Measurements from ENCODE around the gene C6.

Gene C6

GRCh38 chr5:41203033-41203432 is 10.3 kb downstream of the C6 start:
- Mint-ChIP-seq H3K27ac (no peak overlapping the region), H3K4me1 (no peaks in the 10 kb centered on the region), H3K36me3 (ENCODE audit: low read depth) (no peaks in the 10 kb centered on the region), H3K4me3 (no peak overlapping the region), H3K9me3 (peaks cover 13% of the 10 kb centered on the region), H3K27me3 (ENCODE audit: low read depth) (no peaks in the 10 kb centered on the region)
- TF ChIP-seq, protein P1, sequence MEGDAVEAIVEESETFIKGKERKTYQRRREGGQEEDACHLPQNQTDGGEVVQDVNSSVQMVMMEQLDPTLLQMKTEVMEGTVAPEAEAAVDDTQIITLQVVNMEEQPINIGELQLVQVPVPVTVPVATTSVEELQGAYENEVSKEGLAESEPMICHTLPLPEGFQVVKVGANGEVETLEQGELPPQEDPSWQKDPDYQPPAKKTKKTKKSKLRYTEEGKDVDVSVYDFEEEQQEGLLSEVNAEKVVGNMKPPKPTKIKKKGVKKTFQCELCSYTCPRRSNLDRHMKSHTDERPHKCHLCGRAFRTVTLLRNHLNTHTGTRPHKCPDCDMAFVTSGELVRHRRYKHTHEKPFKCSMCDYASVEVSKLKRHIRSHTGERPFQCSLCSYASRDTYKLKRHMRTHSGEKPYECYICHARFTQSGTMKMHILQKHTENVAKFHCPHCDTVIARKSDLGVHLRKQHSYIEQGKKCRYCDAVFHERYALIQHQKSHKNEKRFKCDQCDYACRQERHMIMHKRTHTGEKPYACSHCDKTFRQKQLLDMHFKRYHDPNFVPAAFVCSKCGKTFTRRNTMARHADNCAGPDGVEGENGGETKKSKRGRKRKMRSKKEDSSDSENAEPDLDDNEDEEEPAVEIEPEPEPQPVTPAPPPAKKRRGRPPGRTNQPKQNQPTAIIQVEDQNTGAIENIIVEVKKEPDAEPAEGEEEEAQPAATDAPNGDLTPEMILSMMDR (IDR thresholded peaks at IDR 0.05; ENCODE audit: unreplicated experiment in 3 of 3): no peak

DNA sequence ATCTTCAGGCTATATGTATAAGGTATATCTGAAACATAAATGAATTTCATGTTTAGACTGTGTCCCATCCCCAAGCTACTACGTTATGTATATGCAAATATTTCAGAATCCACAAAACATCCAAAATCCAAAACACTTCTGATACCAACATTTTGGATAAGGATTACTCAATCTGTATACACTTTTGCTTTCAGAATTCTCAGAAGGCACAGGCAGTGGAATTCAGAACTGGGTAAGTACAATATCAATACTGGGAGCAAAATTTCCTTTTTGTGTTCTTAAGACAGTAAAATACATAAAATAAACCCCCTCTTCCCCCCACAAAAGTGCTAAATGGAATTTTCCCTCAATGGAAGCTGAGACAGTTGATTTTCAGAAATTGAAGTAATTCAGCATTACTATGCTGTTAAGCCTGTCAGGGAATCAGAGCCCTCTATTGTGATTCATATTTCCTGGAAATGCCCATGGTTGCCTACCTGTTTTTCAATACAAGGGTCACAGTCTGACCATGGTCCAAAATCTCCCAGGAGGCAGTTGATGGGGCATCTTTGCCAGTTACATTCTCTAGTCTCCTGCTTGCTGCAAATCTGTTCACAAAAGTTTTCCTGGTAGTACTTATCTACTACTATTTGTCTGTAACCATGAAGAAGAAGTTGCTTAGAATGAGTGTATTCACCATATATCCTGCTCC is 12.1 kb downstream of the C6 start:
- Mint-ChIP-seq H3K4me1 (no peaks in the 10 kb centered on the region), H3K27me3 (ENCODE audit: low read depth) (no peaks in the 10 kb centered on the region), H3K4me3 (no peak overlapping the region), H3K36me3 (ENCODE audit: low read depth) (no peaks in the 10 kb centered on the region), H3K9me3 (peaks cover 5% of the 10 kb centered on the region), H3K27ac (no peak overlapping the region)
- TF ChIP-seq, protein P1 (IDR thresholded peaks at IDR 0.05; ENCODE audit: unreplicated experiment in 3 of 3): no peak

GRCh38 chr5:41200506-41200905 is 12.8 kb downstream of the C6 start:
- Mint-ChIP-seq H3K9me3 (peaks cover 5% of the 10 kb centered on the region), H3K36me3 (ENCODE audit: low read depth) (no peaks in the 10 kb centered on the region), H3K4me3 (no peak overlapping the region), H3K27me3 (ENCODE audit: low read depth) (no peaks in the 10 kb centered on the region), H3K4me1 (no peaks in the 10 kb centered on the region), H3K27ac (peak overlapping the region in 1 of 3 experiments; percentile 82)
- TF ChIP-seq, protein P1 (IDR thresholded peaks at IDR 0.05; ENCODE audit: unreplicated experiment in 3 of 3): no peak

GRCh38 chr5:41199660-41200059 is 13.7 kb downstream of the C6 start:
- Mint-ChIP-seq H3K27ac (peak overlapping the region in 2 of 3 experiments; percentile 59 to 82), H3K4me1 (no peaks in the 10 kb centered on the region), H3K27me3 (ENCODE audit: low read depth) (no peaks in the 10 kb centered on the region), H3K9me3 (peaks cover 5% of the 10 kb centered on the region), H3K4me3 (no peak overlapping the region), H3K36me3 (ENCODE audit: low read depth) (no peaks in the 10 kb centered on the region)
- TF ChIP-seq, protein P1 (IDR thresholded peaks at IDR 0.05; ENCODE audit: unreplicated experiment in 3 of 3): no peak

GRCh38 chr5:41196197-41196596 is 17.1 kb downstream of the C6 start:
- Mint-ChIP-seq H3K4me1 (peaks cover 9% of the 10 kb centered on the region), H3K27me3 (ENCODE audit: low read depth) (no peaks in the 10 kb centered on the region), H3K27ac (no peak overlapping the region), H3K4me3 (no peak overlapping the region), H3K9me3 (peaks cover 4% of the 10 kb centered on the region), H3K36me3 (ENCODE audit: low read depth) (no peaks in the 10 kb centered on the region)
- TF ChIP-seq, protein P1 (IDR thresholded peaks at IDR 0.05; ENCODE audit: unreplicated experiment in 3 of 3): no peak

DNA sequence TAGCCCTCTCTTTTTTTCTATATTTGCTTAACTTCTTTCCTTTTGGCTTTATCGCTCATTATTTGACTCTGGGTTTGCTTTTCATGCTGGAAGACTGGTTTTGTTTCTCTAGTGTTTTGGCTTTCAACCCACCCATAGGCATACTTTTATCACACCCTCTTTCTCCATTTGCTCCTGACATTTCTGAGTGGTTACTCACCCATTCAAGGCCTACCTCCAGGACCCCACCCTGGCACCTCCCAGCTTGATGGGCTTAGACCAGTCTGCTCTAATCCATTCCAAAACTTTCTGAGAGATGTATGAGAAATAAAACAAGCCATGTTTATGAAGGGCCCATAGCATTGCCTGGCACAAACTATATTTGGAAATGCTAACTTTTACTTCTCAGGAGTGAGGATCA is 18.1 kb downstream of the C6 start:
- H3K9me3 Mint-ChIP-seq: peaks cover 4% of the 10 kb centered on the region
- no peaks in the 10 kb centered on the region for H3K27me3 Mint-ChIP-seq (ENCODE audit: low read depth)
- H3K4me1 Mint-ChIP-seq: peaks cover 9% of the 10 kb centered on the region
- H3K4me3 Mint-ChIP-seq: no peak overlapping the region
- no peak overlapping the region for H3K27ac Mint-ChIP-seq
- no peaks in the 10 kb centered on the region for H3K36me3 Mint-ChIP-seq (ENCODE audit: low read depth)
- TF ChIP-seq, protein P1 (IDR thresholded peaks at IDR 0.05; ENCODE audit: unreplicated experiment in 3 of 3): no peak

All from nephron (organoid).